Brain microvascular endothelial cell (primary cell): Measurements from ENCODE around the gene CPXM1.
A peak's percentile ranks its signal among the peaks of the same experiment; 100 is the strongest.
"Not testable (repeated sequence)": the region's sequence is repeated elsewhere in the genome, so short reads cannot be mapped to it uniquely, and the experiment has no call there.

ENCODE experiments used
- DNase-seq: peaks from one replicate; pipeline ENCODE4 v3.0.0-alpha.2; 2020
- H3K27ac ChIP-seq: fragments of 250-450 bp; sonication (Bioruptor Pico); 2 replicates; pipeline ENCODE4 v1.5.1; 2020; ENCODE audit warnings: mild to moderate bottlenecking, moderate library complexity
- H3K27me3 ChIP-seq: fragments of 250-450 bp; sonication (Bioruptor Pico); replicated peaks from 2 replicates; pipeline ENCODE4 v1.5.1; 2020; ENCODE audit warnings: mild to moderate bottlenecking
- H3K36me3 ChIP-seq: fragments of 250-450 bp; sonication (Bioruptor Pico); replicated peaks from 2 replicates; pipeline ENCODE4 v1.5.1; 2020; ENCODE audit warnings: mild to moderate bottlenecking
- H3K4me3 ChIP-seq: 2 replicates; pipeline ENCODE4 v1.5.1; 2011; ENCODE audit warnings: low read depth, mild to moderate bottlenecking, control low read depth, low read length, moderate library complexity
- CTCF ChIP-seq: IDR thresholded peaks from 2 replicates; pipeline ENCODE4 v1.5.1; 2011; ENCODE audit warnings: low read depth, mild to moderate bottlenecking, moderate library complexity, low read length, control low read depth, inconsistent platforms; ENCODE audit errors: missing control alignments
- in situ Hi-C: cut with HindIII; loops from 2 replicates; pipeline ENCODE4 v1.10.0; 2017; ENCODE audit warnings: low sequenced_read_pairs, low pct_ligation_motif_present

CPXM1 gene

DNA sequence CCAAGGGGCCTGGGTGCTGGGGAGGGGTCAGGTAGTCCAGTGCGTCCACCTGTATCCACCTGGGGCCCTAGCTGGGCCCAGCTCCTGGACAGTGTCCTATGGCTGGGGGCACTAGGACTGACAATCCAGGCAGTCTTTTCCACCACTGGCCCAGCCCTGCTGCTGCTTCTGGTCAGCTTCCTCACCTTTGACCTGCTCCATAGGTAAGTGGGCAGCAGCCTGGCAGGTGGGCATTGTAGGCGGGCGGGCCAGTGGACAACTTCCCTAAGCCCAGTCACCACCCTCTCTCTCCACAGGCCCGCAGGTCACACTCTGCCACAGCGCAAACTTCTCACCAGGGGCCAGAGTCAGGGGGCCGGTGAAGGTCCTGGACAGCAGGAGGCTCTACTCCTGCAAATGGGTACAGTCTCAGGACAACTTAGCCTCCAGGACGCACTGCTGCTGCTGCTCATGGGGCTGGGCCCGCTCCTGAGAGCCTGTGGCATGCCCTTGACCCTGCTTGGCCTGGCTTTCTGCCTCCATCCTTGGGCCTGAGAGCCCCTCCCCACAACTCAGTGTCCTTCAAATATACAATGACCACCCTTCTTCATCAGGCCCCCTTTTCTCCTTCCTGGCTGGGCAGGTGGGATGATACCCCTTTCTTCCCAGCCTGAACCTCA, 14.9 kb upstream of the CPXM1 start:
- DNase-seq = no peak
- H3K27me3 ChIP-seq = no peaks in the 10 kb centered on the region
- no peak overlapping the region for H3K4me3 ChIP-seq
- no peak for TF ChIP-seq CTCF
- peak overlapping the region; percentile 47 for H3K27ac ChIP-seq
- no peaks in the 10 kb centered on the region for H3K36me3 ChIP-seq
- in situ Hi-C loops = no loop called here

DNA sequence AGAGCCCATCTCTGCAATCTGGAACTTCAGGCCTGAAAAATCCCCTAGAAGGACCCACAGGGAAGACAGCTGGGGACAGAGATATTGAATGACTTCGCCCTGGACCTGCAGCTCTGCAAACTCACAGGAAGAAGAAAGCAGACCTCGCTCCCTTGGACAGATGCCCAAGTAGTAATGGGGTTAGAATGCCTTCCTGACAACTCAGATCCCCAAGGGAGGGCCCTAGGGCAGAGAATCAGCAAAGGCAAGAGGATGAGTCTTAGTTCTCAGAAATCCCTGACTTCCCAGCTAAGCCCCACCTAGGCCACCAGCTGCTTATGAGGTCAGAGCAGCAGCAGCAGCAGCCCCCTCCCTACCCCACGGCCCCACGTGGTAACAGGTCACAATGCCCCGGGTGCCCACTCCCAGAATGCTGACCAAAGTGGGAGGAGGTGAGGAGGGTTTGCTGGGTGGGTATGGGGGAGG, 14.2 kb upstream of the CPXM1 start, which contains the start of gene C20orf141:
C20orf141 (plus strand) TSS at position 401 of the 465 bp plus-strand sequence. CDS start 198 bp downstream, outside the sequence.
- DNase-seq = peak; percentile 97
- Histone ChIP-seq H3K27ac (peak within 1 kb of the TSS; percentile 47), H3K4me3 (no peak within 1 kb of the TSS), H3K27me3 (no peaks in the 10 kb centered on the region), H3K36me3 (no peaks in the 10 kb centered on the region)
- in situ Hi-C loops = no loop called here
- no peak for TF ChIP-seq CTCF

DNA sequence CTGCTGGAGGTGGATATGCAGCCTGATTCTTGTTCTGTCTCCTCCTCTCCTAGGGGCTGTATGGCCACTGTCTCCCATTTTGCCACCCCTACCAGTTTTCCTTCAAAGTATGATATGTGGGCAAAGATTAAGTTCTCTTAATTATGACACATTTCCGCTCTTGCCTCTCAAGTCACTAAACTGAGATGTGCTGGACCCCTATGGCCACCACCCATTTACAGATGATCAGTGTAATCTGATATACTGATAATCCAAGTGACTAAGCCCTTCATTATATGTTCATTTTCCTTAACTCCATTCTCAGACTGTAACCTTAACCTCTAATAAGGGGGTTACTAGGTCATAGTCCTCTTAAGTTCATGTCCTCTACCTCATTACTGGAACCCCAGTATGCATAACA, 13.6 kb upstream of the CPXM1 start:
- TF ChIP-seq CTCF = no peak
- no peak for DNase-seq
- no peaks in the 10 kb centered on the region for H3K36me3 ChIP-seq
- in situ Hi-C loops = no loop called here
- no peak overlapping the region for H3K4me3 ChIP-seq
- H3K27me3 ChIP-seq = no peaks in the 10 kb centered on the region
- H3K27ac ChIP-seq = no peak overlapping the region

DNA sequence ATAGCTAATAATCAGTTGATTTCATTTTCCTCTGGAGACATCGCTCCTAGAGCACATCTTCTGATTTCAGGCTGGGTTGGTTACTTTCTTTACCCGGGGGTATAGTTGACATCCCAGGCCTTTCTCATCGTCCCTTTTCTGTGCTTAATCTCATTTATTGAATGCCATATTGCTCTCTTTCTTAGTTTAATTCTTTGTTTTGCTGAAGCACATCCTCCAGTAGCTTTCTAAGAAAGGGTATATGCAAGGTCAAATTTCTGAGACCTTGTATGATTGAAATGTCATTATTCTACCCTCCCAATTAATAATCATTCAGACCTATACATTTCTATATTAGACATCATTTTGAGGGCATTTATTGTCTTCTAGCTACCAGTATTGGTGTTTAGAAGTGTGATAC, 11.8 kb upstream of the CPXM1 start:
- no peak overlapping the region for H3K4me3 ChIP-seq
- H3K27me3 ChIP-seq = peaks cover 2% of the 10 kb centered on the region
- TF ChIP-seq CTCF = no peak
- in situ Hi-C loops = no loop called here
- DNase-seq = no peak
- no peaks in the 10 kb centered on the region for H3K36me3 ChIP-seq
- H3K27ac ChIP-seq = no peak overlapping the region

GRCh38 chr20:2809690-2810089, 9.3 kb upstream of the CPXM1 start:
- in situ Hi-C loops = no loop called here
- Histone ChIP-seq H3K27ac (no peak overlapping the region), H3K36me3 (no peaks in the 10 kb centered on the region), H3K27me3 (peaks cover 25% of the 10 kb centered on the region), H3K4me3 (no peak overlapping the region)
- no peak for DNase-seq
- no peak for TF ChIP-seq CTCF

GRCh38 chr20:2807929-2808328, 7.5 kb upstream of the CPXM1 start:
- in situ Hi-C loops, DNase-seq, H3K4me3 ChIP-seq, H3K36me3 ChIP-seq, H3K27ac ChIP-seq: not testable (repeated sequence)
- peaks cover 37% of the 10 kb centered on the region for H3K27me3 ChIP-seq
